HG03442 (cell line): ENCODE data around the gene DGKH.

Experiments
- ATAC-seq: cut with Tn5 transposase; IDR thresholded peaks from one replicate; pipeline ENCODE4 v1.9.1; 2021; ENCODE audit warnings: mild to moderate bottlenecking, moderate library complexity; ENCODE audit not compliant: unreplicated experiment

Gene DGKH

DNA sequence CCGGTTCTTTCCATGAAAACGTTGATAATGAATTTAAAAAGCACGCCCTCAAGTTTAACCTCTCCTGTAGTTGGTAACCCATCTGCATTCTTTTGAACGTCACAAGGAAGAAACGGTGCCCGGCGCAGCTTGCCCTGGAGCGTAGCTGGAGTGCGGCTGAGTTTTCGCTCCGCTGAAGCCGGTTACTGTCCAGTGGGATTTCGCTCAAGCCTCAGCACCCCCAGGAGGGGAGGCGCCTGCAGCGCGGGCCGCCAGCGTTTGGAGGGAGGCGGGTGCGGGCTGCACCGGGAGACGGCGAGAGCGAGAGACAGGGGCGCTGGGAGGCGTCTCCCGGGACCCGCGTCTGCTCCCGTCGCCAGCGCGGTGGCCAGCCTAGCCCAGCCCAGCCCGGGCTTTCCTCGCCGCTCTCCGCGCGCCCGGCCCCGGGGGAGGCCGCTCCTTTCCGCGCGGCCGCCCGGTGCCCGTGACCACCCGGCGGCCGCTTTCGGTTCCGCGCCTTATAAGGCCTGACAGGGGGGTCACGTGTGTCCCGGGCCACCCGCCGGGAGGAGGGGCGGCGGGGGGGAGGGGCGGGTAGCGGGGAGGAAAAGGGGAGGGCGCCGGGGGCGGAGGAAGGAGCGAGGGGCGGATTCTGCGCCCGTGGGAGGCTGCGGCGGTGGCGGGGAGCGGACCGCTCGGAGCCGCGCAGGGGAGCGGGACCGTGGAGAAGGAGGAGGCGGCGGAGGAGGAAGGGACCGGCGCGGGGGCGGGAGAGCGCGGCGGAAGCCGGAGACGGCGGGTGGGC lies 8.3 kb upstream of the DGKH start:
- peak; percentile 68 for ATAC-seq

DNA sequence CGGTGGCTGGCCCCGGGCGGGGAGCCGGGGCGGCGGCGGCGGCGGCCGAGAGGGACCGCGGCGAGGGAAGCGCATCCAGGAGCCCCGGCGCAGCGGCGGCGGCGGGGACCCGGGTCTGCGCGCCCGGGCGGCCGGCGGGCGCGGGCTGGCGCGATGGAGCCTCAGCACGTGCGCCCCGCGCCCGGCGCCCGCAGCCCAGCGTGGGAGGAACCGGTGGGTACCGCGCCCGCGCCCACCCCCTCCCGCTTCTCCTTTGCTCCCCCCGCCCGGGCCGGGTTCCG lies 7.8 kb upstream of the DGKH start:
- ATAC-seq: no peak

DNA sequence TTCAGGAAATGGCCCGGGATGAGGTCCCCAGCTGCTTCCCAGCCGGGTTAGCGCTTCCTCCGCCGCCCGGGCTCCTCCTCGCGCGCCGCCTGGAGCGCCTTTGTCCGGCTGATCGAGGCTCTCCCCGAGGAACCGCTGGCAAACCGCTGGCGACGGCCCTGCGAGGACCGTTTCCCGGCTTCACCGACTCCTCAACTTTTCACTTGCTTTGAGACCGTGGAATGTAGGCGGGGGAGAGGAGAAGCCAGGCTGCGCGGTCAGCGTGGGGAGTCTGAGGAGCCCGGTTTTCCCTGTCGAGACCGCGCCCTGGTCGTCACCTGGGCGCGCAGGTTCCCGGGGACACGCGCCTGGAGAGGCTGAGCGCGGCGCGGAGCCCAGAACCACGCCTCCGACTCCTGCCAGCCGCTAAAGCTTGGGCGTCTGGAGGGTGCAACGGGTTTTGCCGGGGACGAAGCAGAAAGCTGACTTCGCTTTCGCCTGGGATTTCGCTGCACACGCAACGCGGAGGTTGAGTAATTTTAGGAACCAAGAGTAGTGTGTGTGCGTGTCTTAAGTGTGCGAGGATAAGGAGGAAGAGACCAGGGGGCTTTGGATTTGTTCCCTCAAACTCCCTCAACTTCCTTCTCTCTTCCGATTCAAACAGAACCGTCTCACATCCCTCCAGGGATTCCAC lies 7.3 kb upstream of the DGKH start:
- peak; percentile 24 for ATAC-seq

DNA sequence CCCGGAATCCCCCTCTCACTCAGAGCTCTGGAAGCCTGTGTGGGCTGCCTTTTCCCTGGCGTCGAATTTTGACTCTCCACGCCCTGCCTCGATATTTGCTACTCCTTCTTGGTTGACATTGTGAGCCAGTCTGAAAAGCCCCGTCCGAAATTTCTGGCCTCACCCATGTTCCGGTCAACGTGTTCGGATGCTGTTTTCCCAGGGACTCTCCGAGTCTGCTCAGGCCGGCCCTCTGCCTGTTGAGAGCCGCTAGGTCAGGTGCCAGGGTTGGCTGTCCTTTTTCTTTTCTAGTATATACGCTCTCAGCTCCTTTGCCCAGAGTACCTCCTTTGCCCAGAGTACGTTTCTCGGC lies 6.8 kb upstream of the DGKH start:
- ATAC-seq: peak; percentile 20

DNA sequence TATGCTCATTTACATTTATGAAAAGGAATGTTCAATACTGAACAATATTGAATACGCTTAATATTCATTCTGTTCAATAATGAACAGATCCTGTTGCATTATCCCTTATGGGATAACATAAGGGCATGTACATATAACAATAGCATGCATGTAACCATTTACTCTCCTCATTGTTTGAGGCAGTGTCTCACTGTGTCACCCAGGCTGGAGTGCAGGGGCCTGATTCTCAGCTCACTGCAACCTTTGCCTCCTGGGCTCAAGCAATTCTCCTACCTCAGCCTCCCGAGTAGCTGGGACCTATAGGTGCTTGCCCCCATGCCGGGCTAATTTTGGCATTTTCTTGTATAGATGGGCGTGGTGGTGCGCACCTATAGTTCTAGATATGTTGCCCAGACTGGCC lies 4.8 kb upstream of the DGKH start:
- ATAC-seq: no peak

DNA sequence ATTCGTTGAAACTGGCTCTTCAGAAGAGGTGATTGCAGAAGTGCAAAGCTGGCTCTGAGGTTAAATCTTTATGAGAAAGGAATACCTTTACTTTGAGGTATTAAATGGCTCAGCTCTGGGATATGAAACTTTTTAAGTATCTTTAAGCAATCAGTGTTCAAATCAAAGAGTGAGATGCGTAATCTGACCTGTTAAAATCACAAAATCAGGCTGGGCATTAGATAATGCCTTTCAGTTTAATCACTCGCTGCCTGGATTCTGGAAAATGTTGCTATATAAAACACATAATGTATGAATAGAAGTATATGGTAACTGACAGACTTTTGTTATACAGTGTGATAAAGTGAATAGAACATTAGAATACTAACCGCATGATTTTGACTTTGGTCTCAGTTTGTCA lies 2.0 kb upstream of the DGKH start:
- no peak for ATAC-seq

DNA sequence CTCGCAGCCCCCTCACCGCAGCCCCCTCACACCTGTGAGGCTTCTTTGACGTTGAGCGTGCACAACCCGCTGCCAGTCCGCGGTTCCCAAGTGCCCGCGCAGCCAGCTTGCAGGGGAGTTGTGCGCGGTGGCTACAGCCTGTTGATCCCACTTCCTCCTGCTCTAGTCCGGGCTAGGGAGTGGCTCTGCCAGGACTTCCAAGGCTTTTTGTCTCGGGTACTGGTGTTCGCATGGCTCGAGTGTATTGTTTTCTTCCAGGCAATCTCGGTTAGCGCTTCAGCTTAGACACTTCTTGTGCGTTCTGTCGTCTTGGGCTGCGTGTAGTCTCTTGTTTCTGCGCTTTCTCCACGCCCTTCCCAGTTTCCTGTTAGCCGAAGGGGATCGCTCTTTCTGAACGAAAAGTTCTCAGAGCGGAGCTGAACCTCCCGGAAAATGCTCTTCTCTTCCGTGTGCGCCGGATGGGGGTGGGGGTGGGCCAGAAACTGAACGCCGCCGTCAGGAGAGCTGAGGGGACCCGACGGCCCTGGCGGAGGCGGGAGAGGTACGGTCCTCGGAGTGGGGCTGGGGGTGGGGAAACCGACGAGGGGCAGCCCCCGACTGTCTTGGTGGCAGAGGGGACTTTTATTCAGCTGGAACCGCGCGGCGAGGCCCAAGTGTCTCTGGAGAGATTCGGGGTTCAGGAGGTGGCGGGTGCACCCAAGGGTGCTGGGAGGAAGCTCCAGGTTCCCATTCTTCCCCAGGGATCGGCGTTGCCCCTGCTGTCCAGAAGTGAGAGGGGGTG lies 697 bp upstream of the DGKH start:
- peak; percentile 26 for ATAC-seq

DNA sequence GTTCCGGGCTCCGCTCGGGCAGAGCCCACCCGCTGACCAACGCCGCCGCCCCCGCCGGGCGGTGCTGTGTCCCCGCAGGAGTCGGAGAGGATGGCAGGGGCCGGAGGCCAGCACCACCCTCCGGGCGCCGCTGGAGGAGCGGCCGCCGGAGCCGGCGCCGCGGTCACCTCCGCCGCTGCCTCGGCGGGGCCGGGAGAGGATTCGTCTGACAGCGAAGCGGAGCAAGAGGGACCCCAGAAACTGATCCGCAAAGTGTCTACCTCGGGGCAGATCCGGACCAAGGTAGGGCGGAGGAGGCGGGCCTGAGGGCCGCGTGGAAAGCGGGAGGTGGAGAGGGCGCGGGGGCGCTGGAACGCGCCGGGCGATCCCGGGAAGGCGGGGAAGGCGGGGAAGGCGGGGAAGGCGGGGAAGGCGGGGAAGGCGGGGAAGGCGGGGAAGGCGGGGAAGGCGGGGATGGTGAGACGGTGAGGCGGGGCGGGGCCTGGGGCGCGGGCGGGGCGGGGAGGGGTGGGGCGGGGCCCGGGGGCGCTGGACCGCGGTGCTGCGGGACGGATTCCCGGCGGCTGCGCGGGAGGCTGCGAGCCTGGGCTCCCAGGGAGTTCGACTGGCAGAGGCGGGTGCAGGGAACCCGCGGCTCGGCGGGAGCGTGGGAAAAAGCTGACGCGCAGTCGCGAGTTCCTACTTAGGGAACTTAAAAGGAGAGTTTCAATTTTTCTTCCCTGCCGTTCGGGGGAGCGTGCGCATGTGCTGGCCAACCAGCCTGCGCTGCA lies 421 bp downstream of the DGKH start:
- ATAC-seq: peak; percentile 44

DNA sequence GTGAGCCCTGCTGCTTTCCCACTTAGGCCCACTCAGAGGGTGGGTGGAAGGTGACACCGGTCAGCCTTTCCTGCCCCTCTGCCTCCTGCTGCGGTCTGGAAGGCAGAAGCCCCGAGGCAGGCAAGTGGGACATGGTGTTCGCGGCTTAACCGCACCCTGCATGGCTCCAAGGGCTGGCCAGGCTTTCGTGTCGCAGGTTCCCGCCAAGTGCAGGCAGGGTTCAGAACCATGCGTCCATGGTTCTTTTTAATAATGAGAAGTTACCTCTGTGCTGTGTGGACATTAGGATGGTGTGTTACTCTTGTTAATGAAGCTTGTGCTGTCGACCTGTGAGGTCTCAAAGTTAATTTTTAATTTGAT lies 986 bp downstream of the DGKH start:
- peak; percentile 4 for ATAC-seq

DNA sequence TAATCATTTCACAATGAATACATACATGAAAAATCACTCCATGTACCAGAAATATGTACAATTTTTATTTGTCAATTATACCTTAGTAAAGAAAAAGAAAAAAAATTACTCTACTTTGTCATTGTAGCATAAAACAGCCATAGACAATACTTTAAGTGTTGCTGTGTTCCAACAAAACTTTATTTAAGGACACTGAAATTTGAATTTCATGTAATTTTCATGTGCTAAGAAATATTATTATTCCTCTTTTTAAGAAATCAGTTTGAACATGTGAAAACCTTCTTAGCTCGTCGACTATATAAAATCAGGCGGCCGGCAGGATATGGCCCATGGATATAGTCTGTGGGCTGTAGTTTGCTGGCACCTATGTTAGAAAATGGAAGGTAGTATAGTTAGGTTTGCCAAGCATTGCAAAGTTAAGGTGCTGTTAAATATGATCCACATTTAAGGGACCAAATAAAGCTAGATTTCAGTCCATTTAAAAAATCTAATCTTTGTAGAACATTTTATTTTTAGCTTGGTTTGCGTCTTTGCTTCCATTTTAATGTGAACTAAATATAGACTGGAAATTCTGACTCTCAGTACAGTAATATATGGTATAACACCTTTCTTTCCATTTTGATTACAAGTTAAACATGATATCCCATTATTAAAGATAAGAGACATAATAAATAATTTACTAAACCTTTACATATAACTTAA lies 6.5 kb downstream of the DGKH start:
- no peak for ATAC-seq

DNA sequence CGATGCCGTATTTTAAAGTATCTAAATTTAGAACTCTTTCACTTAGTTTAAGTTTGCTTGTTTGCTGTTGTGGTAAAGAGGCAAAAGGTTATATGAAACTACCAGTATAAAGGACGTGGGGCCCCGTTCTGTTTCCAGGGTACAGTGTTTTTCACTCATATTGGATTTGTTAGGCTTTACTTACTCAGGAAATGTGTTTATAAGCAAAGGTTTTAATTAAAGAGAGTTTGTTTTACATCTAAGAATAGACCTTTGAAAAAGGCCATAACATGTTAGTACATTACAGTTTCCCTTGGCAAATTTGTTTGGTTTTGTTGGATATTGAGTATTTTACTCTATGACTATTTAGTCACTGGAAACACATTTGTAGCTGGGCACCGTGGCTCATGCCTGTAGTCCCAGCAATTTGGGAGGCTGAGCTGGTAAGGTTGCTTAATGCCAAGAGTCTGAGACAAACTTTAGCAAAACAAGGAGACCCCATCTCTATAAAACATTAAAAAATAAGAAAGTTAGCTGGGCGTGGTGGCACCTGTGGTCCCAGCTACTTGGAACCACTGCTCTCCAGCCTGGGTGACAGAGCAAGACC lies 7.1 kb downstream of the DGKH start:
- ATAC-seq: no peak

DNA sequence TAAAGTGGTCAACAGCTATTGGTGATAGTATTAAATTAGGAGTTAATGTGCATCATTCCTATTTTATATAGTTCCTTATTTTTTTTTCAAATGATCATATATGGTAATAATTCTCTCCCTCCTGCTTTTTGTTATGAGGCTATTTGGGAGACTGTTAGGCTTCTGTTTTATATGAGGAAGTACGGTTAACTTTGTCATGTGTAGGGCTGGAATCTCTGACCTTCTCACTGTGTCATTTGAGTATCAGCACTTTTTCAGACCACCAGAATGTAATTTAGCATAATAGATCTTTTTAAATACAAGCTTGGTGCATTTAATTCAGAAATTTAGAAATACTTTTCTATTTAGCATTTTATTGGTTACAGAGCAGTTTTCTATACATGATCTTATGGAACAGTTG lies 7.7 kb downstream of the DGKH start:
- ATAC-seq: no peak

DNA sequence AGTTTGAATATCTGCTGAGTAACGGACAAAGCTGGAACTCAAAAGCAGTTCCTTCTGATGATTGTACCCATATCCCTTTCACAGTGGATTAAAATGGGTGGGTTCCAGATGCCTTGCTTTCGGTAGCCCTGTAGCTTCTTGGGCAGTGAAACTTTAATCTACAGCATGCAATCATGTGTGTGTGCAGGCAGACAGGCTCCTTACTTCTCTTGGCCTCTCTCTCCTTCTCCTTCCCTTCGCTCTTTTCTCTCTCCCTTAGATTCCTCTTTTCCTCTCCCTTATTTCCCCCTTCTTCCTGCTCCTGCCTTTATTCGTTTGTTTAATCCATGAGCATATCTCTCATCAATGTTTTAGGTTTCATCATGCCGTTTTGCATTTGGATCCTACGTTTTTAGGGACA lies 8.1 kb downstream of the DGKH start:
- no peak for ATAC-seq

DNA sequence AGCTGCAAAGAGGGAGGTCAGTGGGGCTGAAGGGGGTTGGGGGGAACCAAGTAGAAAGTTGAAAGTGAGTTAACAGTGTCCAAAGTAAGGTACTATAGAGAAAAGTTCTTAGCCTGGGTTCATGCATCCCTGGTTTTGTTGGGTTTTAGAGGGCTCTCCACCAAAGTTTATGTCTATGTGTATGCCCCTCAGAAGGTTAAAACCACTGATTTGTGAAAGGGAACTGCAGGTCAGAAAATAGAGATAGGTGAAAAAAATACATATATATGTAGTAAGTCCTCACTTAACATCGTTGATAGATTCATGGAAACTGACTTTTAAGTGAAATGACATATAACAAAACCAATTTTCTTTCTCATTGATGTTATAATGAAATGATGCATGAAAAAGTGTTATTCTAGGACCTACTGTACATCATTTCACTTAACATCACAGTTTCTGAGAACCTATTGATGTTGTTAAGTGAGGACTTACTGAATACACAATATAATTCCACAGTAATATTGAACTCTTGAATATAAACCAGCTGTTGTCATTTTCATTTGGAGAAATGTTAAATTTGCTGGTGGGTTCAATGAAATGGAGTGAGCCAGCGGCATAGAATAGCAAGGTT lies 9.6 kb downstream of the DGKH start:
- no peak for ATAC-seq

DNA sequence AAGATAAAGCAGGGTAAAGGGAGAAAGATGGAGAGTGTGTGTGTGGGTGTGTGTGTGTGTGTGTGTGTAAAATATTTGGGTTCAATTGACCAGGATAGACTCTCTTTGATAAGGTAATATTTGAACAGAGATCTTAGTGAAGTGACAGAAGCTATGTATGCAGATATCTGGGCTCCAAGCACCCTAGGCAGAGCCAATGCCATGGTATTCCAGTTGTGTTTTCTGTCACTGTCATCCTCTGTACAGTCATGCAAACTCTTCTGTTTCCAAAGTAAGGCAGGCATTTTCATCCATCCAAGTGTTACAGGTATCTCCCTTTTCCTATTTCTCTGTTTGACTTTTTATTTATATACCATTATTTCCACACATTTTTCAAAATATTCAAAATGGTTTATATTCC lies 13.5 kb downstream of the DGKH start:
- no peak for ATAC-seq

DNA sequence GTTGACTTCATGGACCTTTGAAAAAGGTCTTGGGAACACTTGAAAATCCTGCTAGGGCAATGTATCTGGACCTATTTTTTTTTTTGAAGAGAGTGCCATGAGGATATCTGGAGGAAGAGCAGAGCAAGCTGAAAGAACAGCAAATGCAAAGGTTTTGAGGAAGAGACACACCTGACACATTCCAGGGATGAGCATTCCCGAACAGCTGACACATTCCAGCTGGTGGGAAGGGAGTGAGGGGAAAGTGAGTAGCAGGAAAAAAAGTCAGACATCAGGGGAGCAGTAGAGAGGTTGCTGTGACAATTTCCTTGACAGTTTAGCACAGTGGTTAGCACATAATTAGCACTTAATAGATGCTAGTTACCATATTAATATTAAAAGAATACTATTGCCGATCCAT lies 14.7 kb downstream of the DGKH start:
- ATAC-seq: no peak

DNA sequence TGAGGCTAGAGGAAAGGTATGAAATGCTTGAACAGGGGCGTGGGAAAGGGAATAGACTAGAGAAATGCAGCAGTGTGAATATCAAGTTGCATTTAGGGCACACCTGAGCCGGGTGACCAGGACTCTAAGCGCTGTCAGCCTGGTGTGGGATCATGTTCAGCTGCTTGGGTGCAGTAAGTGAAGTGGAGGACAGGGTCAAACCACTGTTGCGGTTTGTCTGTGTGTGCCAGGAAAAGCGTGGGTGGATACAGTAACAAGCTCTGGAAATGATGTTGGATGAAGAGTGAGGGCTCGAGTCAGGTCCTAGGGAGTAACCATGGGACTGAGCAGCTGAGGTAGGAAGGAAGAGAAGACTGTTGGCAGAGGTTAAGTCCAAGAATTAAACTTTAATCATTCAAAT lies 15.8 kb downstream of the DGKH start:
- ATAC-seq: no peak

DNA sequence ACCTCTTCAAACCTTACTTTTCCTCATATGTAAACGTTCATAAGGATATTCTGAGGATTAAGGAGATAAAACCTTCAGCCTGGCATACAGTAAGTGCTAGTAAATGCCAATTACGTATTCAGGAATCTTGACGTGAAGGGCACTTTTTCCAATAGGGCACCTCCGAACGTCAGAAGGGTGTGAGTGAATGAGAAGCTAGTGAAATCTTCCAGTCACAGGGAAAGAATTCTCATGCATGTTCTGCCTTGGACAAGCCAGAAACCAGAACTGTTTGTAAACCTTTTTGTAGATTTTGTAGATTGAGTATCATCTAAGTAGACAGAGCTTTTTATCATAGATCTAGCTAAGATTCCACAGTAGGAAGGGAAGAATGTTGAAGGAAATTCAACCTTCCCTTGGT lies 16.5 kb downstream of the DGKH start:
- no peak for ATAC-seq

DNA sequence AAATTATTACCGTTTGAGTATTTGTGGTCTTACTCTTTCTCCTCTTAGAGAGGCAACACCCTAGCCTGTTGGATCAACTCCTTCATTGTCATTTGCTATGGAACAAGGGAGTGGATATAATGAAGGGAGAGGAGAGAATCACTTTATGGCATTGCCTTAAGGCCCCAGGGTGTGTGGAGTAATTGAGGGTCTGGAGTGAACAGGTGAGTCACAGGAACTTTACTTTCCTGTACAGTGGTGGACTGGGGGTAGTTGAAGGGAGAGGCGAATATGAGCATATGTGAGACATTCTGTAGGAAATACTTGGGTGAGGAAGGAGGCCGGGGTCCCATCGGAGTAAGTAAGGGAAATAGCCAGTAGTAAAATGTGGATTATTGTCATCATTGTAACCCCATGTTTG lies 17.0 kb downstream of the DGKH start:
- ATAC-seq: no peak

DNA sequence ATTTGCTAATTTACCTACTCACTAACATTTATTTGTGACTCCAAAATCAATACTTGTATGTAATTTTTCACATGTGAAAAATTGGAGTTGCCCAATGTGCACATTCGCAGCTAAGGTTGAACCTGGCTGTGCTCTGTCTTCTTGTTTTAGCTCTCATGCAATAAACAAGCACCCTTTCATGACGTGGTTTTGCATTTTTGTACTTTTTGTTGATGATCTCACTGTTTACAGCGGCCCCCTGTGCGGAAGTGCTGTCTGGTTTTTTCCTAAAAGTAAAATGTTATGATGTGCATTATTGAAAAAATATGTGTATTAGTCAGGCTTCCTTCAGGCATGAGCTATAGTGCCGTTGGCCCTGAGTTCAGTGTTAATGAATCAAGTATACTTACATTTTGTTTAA lies 18.1 kb downstream of the DGKH start:
- no peak for ATAC-seq
